ENCODE data around the gene RPE.

RPE gene

DNA sequence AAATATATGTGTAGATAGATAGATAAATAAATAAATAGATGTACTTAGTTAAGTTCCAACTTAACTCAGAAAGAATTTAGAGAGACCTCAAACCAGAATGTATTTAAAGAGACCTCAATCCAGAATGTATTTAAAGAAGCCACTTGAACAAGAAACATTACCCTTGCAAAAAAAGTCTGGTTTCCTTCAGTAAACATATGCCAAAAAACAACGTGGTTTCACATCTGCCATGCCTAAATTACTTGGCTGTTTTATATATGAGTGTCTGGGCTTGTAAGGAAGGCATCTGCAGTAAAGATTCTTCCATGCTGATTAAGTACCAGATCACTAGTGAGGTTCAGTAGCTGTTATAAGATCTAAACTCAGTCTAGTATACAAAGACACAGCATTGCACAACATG lies 29.1 kb upstream of the RPE start:
- Histone ChIP-seq H3K27me3 (ENCODE audit: control insufficient read depth, insufficient read depth, low read length, poor library complexity, severe bottlenecking) (no peaks in the 10 kb centered on the region), H3K9me3 (ENCODE audit: control insufficient read depth, low read length) (no peaks in the 10 kb centered on the region), H3K4me3 (ENCODE audit: insufficient read depth, low read depth, low read length) (no peak overlapping the region), H3K27ac (ENCODE audit: insufficient read depth, low read depth, low read length, poor library complexity, severe bottlenecking) (no peak overlapping the region), H3K36me3 (ENCODE audit: control insufficient read depth, insufficient read depth, low read length) (no peaks in the 10 kb centered on the region), H3K4me1 (ENCODE audit: control insufficient read depth, insufficient read depth, low read length) (no peaks in the 10 kb centered on the region)
- 86% methylated on average over 1 of the region's 1 CpG; no CpG with 5 or more reads in 1 of the 2 experiments for WGBS, 2 experiments

DNA sequence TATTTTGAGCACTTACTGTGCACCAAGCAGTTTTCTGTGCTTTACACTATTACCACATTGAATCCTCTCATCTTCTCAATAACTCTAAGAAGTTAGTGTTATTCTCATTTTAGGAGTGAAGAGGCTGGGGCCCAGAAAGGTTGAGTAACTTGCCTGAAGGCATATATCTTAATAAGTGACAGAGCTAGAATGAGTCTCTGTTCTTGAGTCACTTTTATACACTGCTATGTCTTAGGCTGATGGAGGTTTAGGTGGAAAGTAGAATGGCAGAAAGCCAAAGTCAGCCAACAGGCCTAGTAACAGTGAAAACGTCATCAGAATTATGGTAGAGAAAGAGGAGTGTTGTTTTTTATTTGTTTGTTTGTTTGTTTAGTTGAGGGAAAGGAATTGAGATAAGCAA lies 27.9 kb upstream of the RPE start:
- Histone ChIP-seq H3K9me3 (ENCODE audit: control insufficient read depth, low read length) (no peaks in the 10 kb centered on the region), H3K4me3 (ENCODE audit: insufficient read depth, low read depth, low read length) (no peak overlapping the region), H3K4me1 (ENCODE audit: control insufficient read depth, insufficient read depth, low read length) (no peaks in the 10 kb centered on the region), H3K27ac (ENCODE audit: insufficient read depth, low read depth, low read length, poor library complexity, severe bottlenecking) (no peak overlapping the region), H3K36me3 (ENCODE audit: control insufficient read depth, insufficient read depth, low read length) (no peaks in the 10 kb centered on the region), H3K27me3 (ENCODE audit: control insufficient read depth, insufficient read depth, low read length, poor library complexity, severe bottlenecking) (no peaks in the 10 kb centered on the region)
- WGBS, 2 experiments = 84 to 95% methylated on average over 1 of the region's 1 CpG

DNA sequence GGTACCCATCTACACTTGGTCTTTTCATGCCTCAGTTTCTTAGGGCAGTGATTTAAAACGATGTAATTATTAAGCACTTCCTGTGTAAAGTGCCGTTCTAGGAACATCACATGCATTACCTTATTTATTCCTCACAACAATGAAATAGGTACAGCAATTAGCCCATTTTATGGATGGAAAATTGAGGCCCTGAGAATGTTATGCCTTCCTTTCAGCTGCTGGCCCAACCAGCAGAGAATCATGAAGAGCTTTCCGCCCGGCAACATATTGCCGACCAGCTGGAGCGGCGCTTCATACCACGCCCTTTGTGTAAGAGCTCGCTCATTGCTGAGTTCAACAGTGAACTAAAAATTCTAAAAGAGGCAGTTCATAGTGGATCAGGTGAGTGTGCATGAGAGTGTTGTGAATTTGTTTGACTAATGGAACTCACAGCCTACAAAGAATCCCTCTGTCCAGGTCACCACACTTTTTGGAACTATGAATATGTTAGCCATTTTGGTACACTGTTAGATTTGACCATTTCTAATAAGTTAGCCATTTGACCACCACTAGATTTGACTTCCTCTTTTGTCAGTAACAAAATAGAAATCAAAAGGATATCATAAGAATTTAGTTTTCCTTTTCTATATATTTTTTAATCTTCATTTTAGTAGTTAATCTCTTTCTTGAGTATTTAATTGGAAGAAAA lies 25.6 kb upstream of the RPE start:
- no peaks in the 10 kb centered on the region for H3K36me3 ChIP-seq (ENCODE audit: control insufficient read depth, insufficient read depth, low read length)
- no peak overlapping the region for H3K27ac ChIP-seq (ENCODE audit: insufficient read depth, low read depth, low read length, poor library complexity, severe bottlenecking)
- no peak overlapping the region for H3K4me3 ChIP-seq (ENCODE audit: insufficient read depth, low read depth, low read length)
- H3K9me3 ChIP-seq (ENCODE audit: control insufficient read depth, low read length) = no peaks in the 10 kb centered on the region
- H3K27me3 ChIP-seq (ENCODE audit: control insufficient read depth, insufficient read depth, low read length, poor library complexity, severe bottlenecking) = no peaks in the 10 kb centered on the region
- WGBS, 2 experiments = 95 to 97% methylated on average over 9 of the region's 9 CpGs
- no peaks in the 10 kb centered on the region for H3K4me1 ChIP-seq (ENCODE audit: control insufficient read depth, insufficient read depth, low read length)

DNA sequence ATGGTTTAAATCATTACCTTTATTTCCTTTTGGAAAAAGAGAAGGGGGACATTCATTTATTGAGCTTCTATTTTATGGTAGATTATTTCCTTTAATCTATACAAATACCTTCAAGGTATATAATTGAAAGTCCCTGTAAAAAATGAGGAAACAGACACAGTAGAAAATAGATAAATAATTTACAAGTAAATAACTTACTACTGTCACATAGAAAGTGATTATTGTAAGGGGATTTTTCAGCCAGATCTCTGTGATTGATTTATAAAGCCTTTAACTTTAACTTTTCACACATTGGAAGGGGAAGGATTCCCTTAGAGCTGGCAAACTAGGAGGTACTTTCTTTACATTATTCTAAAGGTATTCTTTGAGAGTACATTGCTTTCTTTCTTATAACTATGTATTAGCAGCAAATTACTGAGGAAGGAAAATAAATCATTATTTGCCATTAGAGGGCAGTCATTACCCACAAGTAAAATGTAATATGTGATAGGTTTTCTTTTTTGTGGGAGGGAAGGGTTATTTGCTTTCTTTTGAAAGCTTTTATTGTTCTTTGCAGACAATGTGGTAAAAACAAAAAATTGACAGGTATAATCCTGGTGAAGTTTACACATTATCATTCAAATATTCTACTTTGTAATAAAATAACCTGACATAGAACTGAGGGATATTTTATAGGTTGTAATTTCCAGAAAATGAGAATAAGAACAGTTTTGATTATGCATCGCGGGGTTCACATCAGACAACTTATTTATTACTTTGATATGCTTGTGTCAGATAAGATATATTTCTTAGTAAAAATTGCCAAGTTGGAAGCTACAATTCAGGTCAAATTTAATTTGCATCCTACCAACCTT lies 24.8 kb upstream of the RPE start:
- no peaks in the 10 kb centered on the region for H3K36me3 ChIP-seq (ENCODE audit: control insufficient read depth, insufficient read depth, low read length)
- H3K4me1 ChIP-seq (ENCODE audit: control insufficient read depth, insufficient read depth, low read length) = no peaks in the 10 kb centered on the region
- no peak overlapping the region for H3K4me3 ChIP-seq (ENCODE audit: insufficient read depth, low read depth, low read length)
- H3K27ac ChIP-seq (ENCODE audit: insufficient read depth, low read depth, low read length, poor library complexity, severe bottlenecking) = no peak overlapping the region
- H3K9me3 ChIP-seq (ENCODE audit: control insufficient read depth, low read length) = no peaks in the 10 kb centered on the region
- H3K27me3 ChIP-seq (ENCODE audit: control insufficient read depth, insufficient read depth, low read length, poor library complexity, severe bottlenecking) = no peaks in the 10 kb centered on the region
- no CpG with 5 or more reads among the region's 2 CpGs for WGBS, 2 experiments

DNA sequence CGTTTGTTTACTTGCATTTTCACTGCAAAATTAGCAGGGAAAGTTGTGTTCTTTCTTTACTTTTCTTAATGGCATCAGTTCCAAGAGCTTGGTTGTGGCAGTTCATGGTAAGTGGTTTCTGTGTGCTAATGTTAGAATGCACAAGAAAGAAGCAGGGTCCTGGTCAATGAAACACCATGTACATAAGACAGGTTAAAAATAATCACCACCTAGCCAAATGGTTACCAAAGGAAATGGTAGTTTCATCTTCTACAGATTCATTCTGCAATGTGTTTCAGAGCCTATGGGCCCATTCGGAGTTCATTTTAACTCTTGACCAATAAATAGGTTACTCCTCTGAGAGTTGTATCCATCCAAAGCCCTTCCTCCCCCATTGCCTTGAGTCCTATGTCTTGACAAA lies 18.1 kb upstream of the RPE start:
- H3K27ac ChIP-seq (ENCODE audit: insufficient read depth, low read depth, low read length, poor library complexity, severe bottlenecking) = no peak overlapping the region
- no peaks in the 10 kb centered on the region for H3K36me3 ChIP-seq (ENCODE audit: control insufficient read depth, insufficient read depth, low read length)
- WGBS, 2 experiments = 91 to 94% methylated on average over 2 of the region's 2 CpGs
- no peak overlapping the region for H3K4me3 ChIP-seq (ENCODE audit: insufficient read depth, low read depth, low read length)
- no peaks in the 10 kb centered on the region for H3K9me3 ChIP-seq (ENCODE audit: control insufficient read depth, low read length)
- no peaks in the 10 kb centered on the region for H3K27me3 ChIP-seq (ENCODE audit: control insufficient read depth, insufficient read depth, low read length, poor library complexity, severe bottlenecking)
- H3K4me1 ChIP-seq (ENCODE audit: control insufficient read depth, insufficient read depth, low read length) = no peaks in the 10 kb centered on the region

DNA sequence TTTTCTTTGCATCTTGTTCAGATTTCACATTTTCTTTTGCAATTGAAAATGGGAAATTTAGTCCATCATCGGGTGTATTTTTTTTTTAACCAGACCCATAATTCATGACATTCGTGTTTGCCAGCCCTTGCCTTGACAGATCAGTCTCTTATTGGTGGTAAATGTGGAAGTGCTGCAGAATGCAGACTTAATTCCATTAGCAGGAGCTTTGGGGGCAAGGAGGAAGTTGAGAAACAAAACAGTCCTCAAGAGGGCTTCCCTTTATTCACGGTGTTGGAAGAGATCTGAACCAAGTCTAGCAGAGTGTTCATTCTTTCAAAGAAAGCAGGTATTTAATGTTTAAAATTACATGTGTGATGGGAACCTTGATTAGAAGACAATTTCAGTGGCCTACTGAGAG lies 16.6 kb upstream of the RPE start:
- WGBS, 2 experiments = 86 to 91% methylated on average over 3 of the region's 3 CpGs
- H3K4me1 ChIP-seq (ENCODE audit: control insufficient read depth, insufficient read depth, low read length) = no peaks in the 10 kb centered on the region

DNA sequence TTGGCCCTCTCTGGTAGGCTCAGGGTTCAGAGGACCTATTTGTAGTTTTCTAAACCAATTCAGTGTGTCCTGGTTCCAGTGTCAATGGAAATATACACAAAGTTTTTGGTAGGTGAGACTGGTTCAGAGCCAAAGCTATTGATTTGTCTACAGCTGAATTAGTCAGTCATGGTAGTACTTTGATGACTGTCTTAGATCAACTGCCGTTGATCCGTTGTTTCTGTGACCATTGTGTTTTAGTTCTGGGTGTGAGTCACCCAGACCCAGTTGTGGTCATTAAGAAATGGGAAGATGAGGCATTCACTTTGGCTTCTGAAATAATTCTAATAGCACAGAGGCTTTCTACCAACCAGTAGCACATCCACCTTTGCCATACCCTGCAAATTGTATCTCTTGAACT lies 16.0 kb upstream of the RPE start:
- no peaks in the 10 kb centered on the region for H3K4me1 ChIP-seq (ENCODE audit: control insufficient read depth, insufficient read depth, low read length)
- H3K27ac ChIP-seq (ENCODE audit: insufficient read depth, low read depth, low read length, poor library complexity, severe bottlenecking) = no peak overlapping the region
- H3K27me3 ChIP-seq (ENCODE audit: control insufficient read depth, insufficient read depth, low read length, poor library complexity, severe bottlenecking) = no peaks in the 10 kb centered on the region
- no peaks in the 10 kb centered on the region for H3K9me3 ChIP-seq (ENCODE audit: control insufficient read depth, low read length)
- WGBS, 2 experiments = 92% methylated on average over 2 of the region's 2 CpGs
- no peaks in the 10 kb centered on the region for H3K36me3 ChIP-seq (ENCODE audit: control insufficient read depth, insufficient read depth, low read length)
- no peak overlapping the region for H3K4me3 ChIP-seq (ENCODE audit: insufficient read depth, low read depth, low read length)

More for the DNA sequence above, 16.6 kb upstream of the RPE start:
- no peaks in the 10 kb centered on the region for H3K9me3 ChIP-seq (ENCODE audit: control insufficient read depth, low read length)
- H3K27me3 ChIP-seq (ENCODE audit: control insufficient read depth, insufficient read depth, low read length, poor library complexity, severe bottlenecking) = no peaks in the 10 kb centered on the region
- no peaks in the 10 kb centered on the region for H3K36me3 ChIP-seq (ENCODE audit: control insufficient read depth, insufficient read depth, low read length)
- H3K4me3 ChIP-seq (ENCODE audit: insufficient read depth, low read depth, low read length) = no peak overlapping the region
- H3K27ac ChIP-seq (ENCODE audit: insufficient read depth, low read depth, low read length, poor library complexity, severe bottlenecking) = no peak overlapping the region

DNA sequence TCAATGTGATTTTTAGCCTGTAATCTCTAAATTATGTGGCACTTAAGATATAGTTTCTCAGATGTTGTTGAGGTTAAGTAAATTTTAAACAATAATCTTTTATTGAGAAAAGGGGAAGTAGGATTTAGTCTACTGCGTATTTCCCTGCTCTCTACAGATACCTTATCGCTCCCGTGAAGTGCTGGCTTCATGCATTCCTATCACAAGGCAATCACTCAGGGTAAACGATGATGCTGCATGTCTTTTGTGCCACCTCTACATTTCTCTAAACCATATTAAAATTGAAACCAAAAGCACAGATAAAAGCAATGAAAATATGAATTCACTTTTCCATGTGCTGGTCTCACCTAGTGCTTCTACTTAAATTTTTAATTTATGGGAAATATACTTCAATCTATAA lies 14.4 kb upstream of the RPE start:
- H3K4me1 ChIP-seq (ENCODE audit: control insufficient read depth, insufficient read depth, low read length) = no peaks in the 10 kb centered on the region
- 82 to 91% methylated on average over 4 of the region's 4 CpGs for WGBS, 2 experiments
- no peak overlapping the region for H3K4me3 ChIP-seq (ENCODE audit: insufficient read depth, low read depth, low read length)
- no peaks in the 10 kb centered on the region for H3K9me3 ChIP-seq (ENCODE audit: control insufficient read depth, low read length)
- H3K36me3 ChIP-seq (ENCODE audit: control insufficient read depth, insufficient read depth, low read length) = no peaks in the 10 kb centered on the region
- no peak overlapping the region for H3K27ac ChIP-seq (ENCODE audit: insufficient read depth, low read depth, low read length, poor library complexity, severe bottlenecking)
- no peaks in the 10 kb centered on the region for H3K27me3 ChIP-seq (ENCODE audit: control insufficient read depth, insufficient read depth, low read length, poor library complexity, severe bottlenecking)

DNA sequence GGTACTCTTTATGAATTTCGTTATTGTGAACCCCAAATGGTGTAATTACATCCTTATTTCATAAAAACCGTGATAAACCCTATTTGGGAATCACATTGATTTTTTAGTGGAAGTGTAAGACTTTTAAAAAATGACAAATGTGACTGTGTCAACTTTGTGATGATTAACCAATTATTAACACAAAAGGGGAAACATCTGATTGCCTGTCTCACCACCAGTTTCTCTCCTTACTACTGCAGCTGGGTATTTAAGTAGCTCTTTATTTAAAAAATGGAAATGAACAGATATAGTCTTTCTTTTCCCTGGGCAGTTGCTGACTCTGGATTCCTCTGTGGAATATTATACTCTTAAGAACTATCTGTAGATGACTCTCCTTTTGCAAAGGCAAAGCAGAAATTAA lies 11.6 kb upstream of the RPE start:
- Histone ChIP-seq H3K27ac (ENCODE audit: insufficient read depth, low read depth, low read length, poor library complexity, severe bottlenecking) (no peak overlapping the region), H3K27me3 (ENCODE audit: control insufficient read depth, insufficient read depth, low read length, poor library complexity, severe bottlenecking) (no peaks in the 10 kb centered on the region), H3K9me3 (ENCODE audit: control insufficient read depth, low read length) (no peaks in the 10 kb centered on the region), H3K36me3 (ENCODE audit: control insufficient read depth, insufficient read depth, low read length) (no peaks in the 10 kb centered on the region), H3K4me3 (ENCODE audit: insufficient read depth, low read depth, low read length) (no peak overlapping the region), H3K4me1 (ENCODE audit: control insufficient read depth, insufficient read depth, low read length) (no peaks in the 10 kb centered on the region)
- WGBS, 2 experiments = 91% methylated on average over 2 of the region's 2 CpGs; no CpG with 5 or more reads in 1 of the 2 experiments

DNA sequence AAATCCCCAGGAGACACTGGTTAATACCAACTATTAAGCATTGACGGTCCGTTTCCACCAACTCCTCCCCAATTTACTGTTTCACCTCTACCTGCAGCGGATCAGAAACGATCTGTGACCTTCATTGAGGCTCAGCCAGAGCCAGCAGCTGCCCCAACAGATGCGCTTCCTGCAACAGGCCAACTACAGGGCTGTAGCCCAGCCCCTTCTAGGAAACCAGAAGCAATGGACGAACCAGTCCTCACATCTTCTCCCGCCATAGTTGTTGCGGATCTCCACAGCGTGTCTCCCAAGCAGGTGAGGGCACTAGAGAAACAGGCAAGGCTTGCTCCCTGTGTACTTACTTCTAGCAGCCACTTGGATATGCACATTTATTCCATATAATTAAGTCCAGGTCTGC lies 8.5 kb upstream of the RPE start:
- Histone ChIP-seq H3K4me1 (ENCODE audit: control insufficient read depth, insufficient read depth, low read length) (no peaks in the 10 kb centered on the region), H3K36me3 (ENCODE audit: control insufficient read depth, insufficient read depth, low read length) (no peaks in the 10 kb centered on the region), H3K9me3 (ENCODE audit: control insufficient read depth, low read length) (no peaks in the 10 kb centered on the region), H3K27me3 (ENCODE audit: control insufficient read depth, insufficient read depth, low read length, poor library complexity, severe bottlenecking) (no peaks in the 10 kb centered on the region), H3K27ac (ENCODE audit: insufficient read depth, low read depth, low read length, poor library complexity, severe bottlenecking) (no peak overlapping the region), H3K4me3 (ENCODE audit: insufficient read depth, low read depth, low read length) (no peak overlapping the region)
- WGBS, 2 experiments = 88 to 91% methylated on average over 9 of the region's 9 CpGs

Data from ectodermal cell (in vitro differentiated cells).